LNCAP (cell line): ENCODE measurements around the gene PHLDB1.

ENCODE experiments used
- CTCF ChIP-seq: fragments of 450-650 bp; IDR thresholded peaks from 2 replicates; pipeline ENCODE4 v1.5.1; 2017; ENCODE audit warnings: mild to moderate bottlenecking

The PHLDB1 gene

GRCh38 chr11:118663902-118664301 is 56.5 kb downstream of the PHLDB1 start:
- no peak for TF ChIP-seq CTCF

GRCh38 chr11:118666371-118666770 is 59.0 kb downstream of the PHLDB1 start:
- no peak for TF ChIP-seq CTCF

GRCh38 chr11:118670063-118670462 is 62.6 kb downstream of the PHLDB1 start:
- no peak for TF ChIP-seq CTCF

GRCh38 chr11:118671254-118671653 is 63.8 kb downstream of the PHLDB1 start:
- no peak for TF ChIP-seq CTCF

- no peak for TF ChIP-seq CTCF
Observed at GRCh38 chr11:118672846-118673245, 65.4 kb downstream of the PHLDB1 start.

GRCh38 chr11:118673361-118674081 is 66.1 kb downstream of the PHLDB1 start:
- no peak for TF ChIP-seq CTCF

- no peak for TF ChIP-seq CTCF
Observed at GRCh38 chr11:118674082-118674435, 66.6 kb downstream of the PHLDB1 start.

GRCh38 chr11:118677977-118678376 is 70.6 kb downstream of the PHLDB1 start:
- no peak for TF ChIP-seq CTCF
